Cardiac fibroblast (primary cell): ENCODE results near the gene NDST1.

Source experiments
- DNase-seq, 2 donors: peaks; one replicate each; pipeline versions ENCODE4 v3.0.0 to v3.0.0-alpha.2; 2010; ENCODE audit warnings: low read depth in 2 of 2
- H3K4me3 ChIP-seq, 2 donors: replicated peaks in 1 of 2; 1 replicate in 1 of 2; 2 replicates in 1 of 2; pipeline ENCODE4 v1.5.1; 2011; ENCODE audit warnings: low read depth in 2 of 2, low read length in 2 of 2, mild to moderate bottlenecking in 2 of 2, moderate library complexity in 1 of 2
- CTCF ChIP-seq: IDR thresholded peaks from one replicate; pipeline ENCODE4 v1.5.1; 2011; ENCODE audit warnings: low read depth, mild to moderate bottlenecking, low read length, inconsistent platforms

Gene NDST1

GRCh38 chr5:150523472-150524350 is 15.8 kb downstream of the NDST1 start:
- peak; percentile 86 to 89 for DNase-seq
- peak; percentile 71 for TF ChIP-seq CTCF
- no peak overlapping the region for H3K4me3 ChIP-seq

- H3K4me3 ChIP-seq, result no peak overlapping the region
- DNase-seq, result no peak
- TF ChIP-seq CTCF, result no peak
These were observed 17.2 kb downstream of the NDST1 start for GRCh38 chr5:150525163-150525562.

- no peak for TF ChIP-seq CTCF
- DNase-seq, result no peak
- no peak overlapping the region for H3K4me3 ChIP-seq
These were observed 17.9 kb downstream of the NDST1 start for GRCh38 chr5:150525781-150526180.

- no peak for DNase-seq
- H3K4me3 ChIP-seq, result no peak overlapping the region
- no peak for TF ChIP-seq CTCF
These were observed 19.1 kb downstream of the NDST1 start for GRCh38 chr5:150527038-150527437.

GRCh38 chr5:150527808-150528207 is 19.9 kb downstream of the NDST1 start:
- H3K4me3 ChIP-seq, result no peak overlapping the region
- no peak for TF ChIP-seq CTCF
- DNase-seq, result no peak

- no peak overlapping the region for H3K4me3 ChIP-seq
- DNase-seq, result no peak
- TF ChIP-seq CTCF, result no peak
These were observed 21.1 kb downstream of the NDST1 start for GRCh38 chr5:150528924-150529546.
